ENCODE measurements around the gene ENPP1.

DNA sequence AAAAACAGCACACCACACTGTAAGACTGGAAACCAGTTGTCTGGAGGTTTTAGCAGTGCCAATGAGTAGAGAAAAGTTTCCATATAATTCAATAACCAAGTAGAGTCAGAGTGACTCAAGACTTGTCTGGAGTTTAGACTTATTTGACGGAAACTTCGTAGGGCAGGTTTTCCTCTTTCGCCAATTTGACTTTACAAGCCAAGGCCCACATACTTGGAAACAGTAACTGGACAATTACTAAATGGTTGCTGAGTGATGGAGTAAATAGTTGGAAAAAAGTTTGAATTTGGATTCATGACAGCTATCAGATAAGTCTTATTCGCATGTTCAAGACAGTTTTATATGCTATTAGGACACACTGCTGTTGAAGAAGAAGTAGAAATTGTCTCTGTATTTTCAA lies 48.9 kb upstream of the ENPP1 start:
- TF ChIP-seq HMGXB4 (CRISPR knock-in tag; IDR thresholded peaks at IDR 0.05) (no peak), CTCF (IDR thresholded peaks at IDR 0.05) (no peak), ATF1 (CRISPR knock-in tag; IDR thresholded peaks at IDR 0.05) (no peak), SP1 (CRISPR knock-in tag; conservative IDR thresholded peaks at IDR 0.05) (no peak), ZNF416 (CRISPR knock-in tag; IDR thresholded peaks at IDR 0.05) (no peak), EMX1 (CRISPR knock-in tag; IDR thresholded peaks at IDR 0.05) (no peak), NR1H2 (CRISPR knock-in tag; IDR thresholded peaks at IDR 0.05) (no peak)
- TF ChIP-seq, protein P1, sequence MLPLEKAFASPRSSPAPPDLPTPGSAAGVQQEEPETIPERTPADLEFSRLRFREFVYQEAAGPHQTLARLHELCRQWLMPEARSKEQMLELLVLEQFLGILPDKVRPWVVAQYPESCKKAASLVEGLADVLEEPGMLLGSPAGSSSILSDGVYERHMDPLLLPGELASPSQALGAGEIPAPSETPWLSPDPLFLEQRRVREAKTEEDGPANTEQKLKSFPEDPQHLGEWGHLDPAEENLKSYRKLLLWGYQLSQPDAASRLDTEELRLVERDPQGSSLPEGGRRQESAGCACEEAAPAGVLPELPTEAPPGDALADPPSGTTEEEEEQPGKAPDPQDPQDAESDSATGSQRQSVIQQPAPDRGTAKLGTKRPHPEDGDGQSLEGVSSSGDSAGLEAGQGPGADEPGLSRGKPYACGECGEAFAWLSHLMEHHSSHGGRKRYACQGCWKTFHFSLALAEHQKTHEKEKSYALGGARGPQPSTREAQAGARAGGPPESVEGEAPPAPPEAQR (CRISPR knock-in tag; IDR thresholded peaks at IDR 0.05): no peak
- TF ChIP-seq, protein P2, sequence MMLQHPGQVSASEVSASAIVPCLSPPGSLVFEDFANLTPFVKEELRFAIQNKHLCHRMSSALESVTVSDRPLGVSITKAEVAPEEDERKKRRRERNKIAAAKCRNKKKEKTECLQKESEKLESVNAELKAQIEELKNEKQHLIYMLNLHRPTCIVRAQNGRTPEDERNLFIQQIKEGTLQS (CRISPR knock-in tag; conservative IDR thresholded peaks at IDR 0.05): no peak

Data from WTC11 (cell line).